ENCODE measurements around the gene TSSC4. TPM values are rescaled to one million over a fixed set of nuclear protein-coding genes. Genes with fewer than 3 reads are reported as not detected.
A peak's percentile ranks its signal among the peaks of the same experiment; 100 is the strongest.

TSSC4 gene
- total RNA-seq, 4 donors from 2014 or later = 24.2 to 35.5 (median 29.6) TPM

DNA sequence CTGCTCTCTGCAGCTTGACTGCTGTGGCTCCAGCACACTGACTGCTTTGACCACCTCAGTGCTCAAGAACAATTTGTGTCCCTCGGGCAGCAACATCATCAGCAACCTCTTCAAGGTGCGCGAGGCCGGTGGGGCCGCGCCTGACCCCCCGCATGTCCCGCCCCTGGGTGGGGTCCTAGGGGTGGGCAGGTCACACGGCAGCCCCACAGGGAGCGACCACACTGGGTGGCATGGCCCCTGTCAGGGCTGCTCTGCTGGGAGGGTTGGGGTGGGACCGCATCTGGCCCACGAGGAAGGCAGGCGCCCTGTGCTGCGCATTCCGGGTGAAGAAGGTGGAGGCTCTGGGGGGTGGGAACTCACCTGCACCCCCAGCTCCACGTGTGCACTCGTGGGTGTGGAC is 4.7 kb upstream of the TSSC4 start:
- H3K36me3 ChIP-seq = peaks cover 42 to 78% (median 52%) of the 10 kb centered on the region in 3 donors
- no peak overlapping the region for H3K27ac ChIP-seq
- H3K4me1 ChIP-seq = peaks cover 20 to 58% (median 22%) of the 10 kb centered on the region in 3 donors
- TF ChIP-seq, protein P1, sequence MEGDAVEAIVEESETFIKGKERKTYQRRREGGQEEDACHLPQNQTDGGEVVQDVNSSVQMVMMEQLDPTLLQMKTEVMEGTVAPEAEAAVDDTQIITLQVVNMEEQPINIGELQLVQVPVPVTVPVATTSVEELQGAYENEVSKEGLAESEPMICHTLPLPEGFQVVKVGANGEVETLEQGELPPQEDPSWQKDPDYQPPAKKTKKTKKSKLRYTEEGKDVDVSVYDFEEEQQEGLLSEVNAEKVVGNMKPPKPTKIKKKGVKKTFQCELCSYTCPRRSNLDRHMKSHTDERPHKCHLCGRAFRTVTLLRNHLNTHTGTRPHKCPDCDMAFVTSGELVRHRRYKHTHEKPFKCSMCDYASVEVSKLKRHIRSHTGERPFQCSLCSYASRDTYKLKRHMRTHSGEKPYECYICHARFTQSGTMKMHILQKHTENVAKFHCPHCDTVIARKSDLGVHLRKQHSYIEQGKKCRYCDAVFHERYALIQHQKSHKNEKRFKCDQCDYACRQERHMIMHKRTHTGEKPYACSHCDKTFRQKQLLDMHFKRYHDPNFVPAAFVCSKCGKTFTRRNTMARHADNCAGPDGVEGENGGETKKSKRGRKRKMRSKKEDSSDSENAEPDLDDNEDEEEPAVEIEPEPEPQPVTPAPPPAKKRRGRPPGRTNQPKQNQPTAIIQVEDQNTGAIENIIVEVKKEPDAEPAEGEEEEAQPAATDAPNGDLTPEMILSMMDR (IDR thresholded peaks at IDR 0.05) = no peak
- no peak for TF ChIP-seq POLR2A (IDR thresholded peaks at IDR 0.05)
- no peaks in the 10 kb centered on the region for H3K27me3 ChIP-seq
- no CpG with 5 or more reads among the region's 17 CpGs for WGBS, 2 donors
- H3K9me3 ChIP-seq = no peaks in the 10 kb centered on the region
- intact Hi-C loops (cut with DNase I) = no loop called here
- no peak overlapping the region for H3K4me3 ChIP-seq
- no peak for DNase-seq

DNA sequence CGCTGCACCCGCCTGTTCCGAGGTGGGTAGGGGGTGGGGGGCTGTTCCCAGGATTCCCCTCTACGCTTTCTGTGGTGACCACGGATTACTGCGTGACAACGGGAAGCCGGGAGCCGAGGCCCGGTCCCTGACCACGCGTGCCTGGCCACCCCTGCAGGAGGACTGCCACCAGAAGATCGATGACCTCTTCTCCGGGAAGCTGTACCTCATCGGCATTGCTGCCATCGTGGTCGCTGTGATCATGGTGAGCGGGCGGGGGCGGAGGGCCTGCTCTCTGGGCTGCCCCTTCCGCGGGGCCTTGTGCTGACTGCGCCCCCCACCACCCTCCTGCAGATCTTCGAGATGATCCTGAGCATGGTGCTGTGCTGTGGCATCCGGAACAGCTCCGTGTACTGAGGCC is 4.1 kb upstream of the TSSC4 start:
- Histone ChIP-seq H3K27me3 (no peaks in the 10 kb centered on the region), H3K4me3 (no peak overlapping the region), H3K27ac (no peak overlapping the region), H3K36me3 (peaks cover 37 to 72% (median 46%) of the 10 kb centered on the region in 3 donors), H3K4me1 (peaks cover 17 to 57% (median 19%) of the 10 kb centered on the region in 3 donors), H3K9me3 (no peaks in the 10 kb centered on the region)
- no peak for TF ChIP-seq POLR2A (IDR thresholded peaks at IDR 0.05)
- TF ChIP-seq, protein P1 (IDR thresholded peaks at IDR 0.05) = no peak
- 90 to 96% methylated on average over 3 to 13 of the region's 26 CpGs for WGBS, 2 donors
- intact Hi-C loops (cut with DNase I) = no loop called here
- no peak for DNase-seq

DNA sequence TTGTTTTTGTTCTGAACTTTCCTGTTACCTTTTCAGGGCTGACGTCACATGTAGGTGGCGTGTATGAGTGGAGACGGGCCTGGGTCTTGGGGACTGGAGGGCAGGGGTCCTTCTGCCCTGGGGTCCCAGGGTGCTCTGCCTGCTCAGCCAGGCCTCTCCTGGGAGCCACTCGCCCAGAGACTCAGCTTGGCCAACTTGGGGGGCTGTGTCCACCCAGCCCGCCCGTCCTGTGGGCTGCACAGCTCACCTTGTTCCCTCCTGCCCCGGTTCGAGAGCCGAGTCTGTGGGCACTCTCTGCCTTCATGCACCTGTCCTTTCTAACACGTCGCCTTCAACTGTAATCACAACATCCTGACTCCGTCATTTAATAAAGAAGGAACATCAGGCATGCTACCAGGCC is 3.5 kb upstream of the TSSC4 start:
- intact Hi-C loops (cut with DNase I) = no loop called here
- no peak overlapping the region for H3K4me3 ChIP-seq
- H3K27me3 ChIP-seq = no peaks in the 10 kb centered on the region
- no peak for DNase-seq
- H3K9me3 ChIP-seq = no peaks in the 10 kb centered on the region
- TF ChIP-seq, protein P1 (IDR thresholded peaks at IDR 0.05) = no peak
- no peak for TF ChIP-seq POLR2A (IDR thresholded peaks at IDR 0.05)
- H3K27ac ChIP-seq = no peak overlapping the region
- 83 to 92% methylated on average over 6 to 11 of the region's 12 CpGs for WGBS, 2 donors
- peaks cover 32 to 69% (median 40%) of the 10 kb centered on the region in 3 donors for H3K36me3 ChIP-seq
- H3K4me1 ChIP-seq = peaks cover 21 to 57% (median 22%) of the 10 kb centered on the region in 3 donors

DNA sequence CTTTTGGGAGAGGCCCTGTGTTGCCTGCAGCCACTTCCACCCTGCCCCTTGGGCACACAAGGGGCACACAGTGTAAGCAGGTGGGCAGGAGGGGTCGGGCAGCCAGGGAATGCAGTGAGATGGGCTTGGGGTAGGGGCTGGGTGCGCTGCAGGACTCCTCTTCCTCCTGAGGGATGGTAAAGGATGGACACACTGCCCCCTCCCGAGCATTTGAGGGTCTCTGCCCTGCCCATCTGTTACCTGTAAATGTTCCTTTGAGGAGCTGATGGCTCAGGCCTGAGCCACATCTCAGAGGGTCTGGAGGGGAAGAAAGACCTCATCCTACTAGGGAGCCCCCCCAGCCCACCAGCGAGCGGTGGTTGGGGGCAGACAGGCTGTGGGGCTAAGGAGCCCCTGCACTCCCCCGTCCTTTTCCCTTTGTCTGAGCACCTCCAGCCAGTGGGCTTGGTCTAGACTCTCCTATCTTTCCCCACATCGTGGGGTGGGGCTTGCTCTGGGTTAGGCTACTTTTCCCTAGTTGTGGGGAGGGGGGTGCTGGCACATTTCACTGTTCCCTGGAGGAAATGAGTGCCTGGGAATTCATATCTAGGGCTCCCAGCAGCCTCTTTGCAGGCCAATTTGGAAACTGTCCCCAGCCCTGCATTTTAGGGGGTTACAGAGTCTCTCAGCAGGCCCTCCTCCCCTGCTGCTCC is 1.7 kb upstream of the TSSC4 start:
- TF ChIP-seq, protein P1 (IDR thresholded peaks at IDR 0.05) = no peak
- DNase-seq = no peak
- Histone ChIP-seq H3K4me3 (peak overlapping the region in 3 of 4 donors; percentile 75 to 91 (median 82)), H3K27me3 (no peaks in the 10 kb centered on the region), H3K4me1 (peaks cover 24 to 50% (median 25%) of the 10 kb centered on the region in 3 donors), H3K36me3 (peaks cover 39 to 69% (median 45%) of the 10 kb centered on the region in 3 donors), H3K27ac (peak overlapping the region; percentile 97 to 100 (median 99)), H3K9me3 (no peaks in the 10 kb centered on the region)
- intact Hi-C loops (cut with DNase I) = no loop called here
- 20 to 33% methylated on average over 2 of the region's 7 CpGs for WGBS, 2 donors

DNA sequence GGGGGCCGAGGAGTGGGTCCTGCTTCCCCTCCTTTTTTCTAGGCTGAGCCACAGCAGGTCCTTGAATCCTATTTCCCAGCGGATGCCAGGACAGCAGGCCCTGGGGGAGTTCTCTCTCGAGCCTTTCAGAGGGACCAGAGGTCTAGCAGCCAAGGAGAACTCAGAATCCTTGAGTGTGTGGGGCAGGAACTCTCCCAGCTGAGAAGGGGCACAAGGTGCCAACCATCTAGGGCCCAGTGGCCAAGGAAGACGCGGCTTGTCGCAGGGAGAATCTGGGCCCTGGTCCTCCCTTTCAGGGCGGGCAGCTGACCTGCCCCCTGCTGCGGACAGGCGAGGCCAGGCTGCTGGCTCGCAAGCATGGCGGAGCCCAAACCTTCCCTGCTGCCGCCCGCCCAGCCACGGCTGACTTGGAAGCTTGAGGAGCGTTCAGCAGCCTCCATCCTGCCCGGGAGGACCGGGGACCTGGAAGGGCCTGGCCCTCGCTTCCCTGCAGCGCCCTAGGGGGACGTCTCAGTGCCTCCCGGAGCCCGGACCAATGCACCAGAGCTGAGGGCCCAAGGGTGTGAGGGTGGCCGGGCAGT is 972 bp upstream of the TSSC4 start:
- H3K27me3 ChIP-seq = no peaks in the 10 kb centered on the region
- WGBS, 2 donors = 19 to 20% methylated on average over 1 to 4 of the region's 23 CpGs
- no peaks in the 10 kb centered on the region for H3K9me3 ChIP-seq
- DNase-seq = no peak
- H3K4me1 ChIP-seq = peaks cover 24 to 44% (median 25%) of the 10 kb centered on the region in 3 donors
- no peak for TF ChIP-seq POLR2A (IDR thresholded peaks at IDR 0.05)
- TF ChIP-seq, protein P1 (IDR thresholded peaks at IDR 0.05) = no peak
- peak overlapping the region; percentile 75 to 91 (median 86) for H3K4me3 ChIP-seq
- H3K36me3 ChIP-seq = peaks cover 39 to 66% (median 41%) of the 10 kb centered on the region in 3 donors
- peak overlapping the region; percentile 97 to 100 (median 99) for H3K27ac ChIP-seq
- intact Hi-C loops (cut with DNase I) = no loop called here
